ENCODE measurements around the gene TBC1D9B.

TBC1D9B gene

GRCh38 chr5:179870952-179871351, 36.7 kb downstream of the TBC1D9B start:
- POLR2A ChIA-PET = interaction anchor here (1.1 to 1.2 kb wide), 2 partner anchors 8 to 12 kb away, joined by 3 read pairs; partner anchors contain the start of gene MRNIP
- DNase-seq (ENCODE audit: extremely low spot score) = no peak
- CTCF ChIA-PET = no interaction called here
- TF ChIP-seq TARDBP (IDR thresholded peaks at IDR 0.05) = no peak
- no peak for TF ChIP-seq CTBP1 (IDR thresholded peaks at IDR 0.05; ENCODE audit: borderline replicate concordance)
- no peak for TF ChIP-seq SP1 (IDR thresholded peaks at IDR 0.05)
- no peak for TF ChIP-seq HDGF (IDR thresholded peaks at IDR 0.05; ENCODE audit: borderline replicate concordance)
- TF ChIP-seq SUZ12 (IDR thresholded peaks at IDR 0.05) = no peak
- TF ChIP-seq ZNF384 (IDR thresholded peaks at IDR 0.05) = no peak
- no peak for TF ChIP-seq FOXK2 (IDR thresholded peaks at IDR 0.05)
- no peak for TF ChIP-seq FOXM1 (IDR thresholded peaks at IDR 0.05; ENCODE audit: borderline replicate concordance)
- TF ChIP-seq BHLHE40 (IDR thresholded peaks at IDR 0.05; ENCODE audit: borderline replicate concordance) = no peak
- no peak for TF ChIP-seq ARNT (IDR thresholded peaks at IDR 0.05)
- TF ChIP-seq, protein P1, sequence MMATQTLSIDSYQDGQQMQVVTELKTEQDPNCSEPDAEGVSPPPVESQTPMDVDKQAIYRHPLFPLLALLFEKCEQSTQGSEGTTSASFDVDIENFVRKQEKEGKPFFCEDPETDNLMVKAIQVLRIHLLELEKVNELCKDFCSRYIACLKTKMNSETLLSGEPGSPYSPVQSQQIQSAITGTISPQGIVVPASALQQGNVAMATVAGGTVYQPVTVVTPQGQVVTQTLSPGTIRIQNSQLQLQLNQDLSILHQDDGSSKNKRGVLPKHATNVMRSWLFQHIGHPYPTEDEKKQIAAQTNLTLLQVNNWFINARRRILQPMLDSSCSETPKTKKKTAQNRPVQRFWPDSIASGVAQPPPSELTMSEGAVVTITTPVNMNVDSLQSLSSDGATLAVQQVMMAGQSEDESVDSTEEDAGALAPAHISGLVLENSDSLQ (IDR thresholded peaks at IDR 0.05) = no peak
- no peak for TF ChIP-seq NFRKB (IDR thresholded peaks at IDR 0.05)
- TF ChIP-seq FOXA1 (IDR thresholded peaks at IDR 0.05) = no peak
- no peak for TF ChIP-seq ELF4 (IDR thresholded peaks at IDR 0.05)
- no peak for TF ChIP-seq L3MBTL2 (conservative IDR thresholded peaks at IDR 0.05)
- no peak for TF ChIP-seq LEF1 (IDR thresholded peaks at IDR 0.05; ENCODE audit: borderline replicate concordance)

DNA sequence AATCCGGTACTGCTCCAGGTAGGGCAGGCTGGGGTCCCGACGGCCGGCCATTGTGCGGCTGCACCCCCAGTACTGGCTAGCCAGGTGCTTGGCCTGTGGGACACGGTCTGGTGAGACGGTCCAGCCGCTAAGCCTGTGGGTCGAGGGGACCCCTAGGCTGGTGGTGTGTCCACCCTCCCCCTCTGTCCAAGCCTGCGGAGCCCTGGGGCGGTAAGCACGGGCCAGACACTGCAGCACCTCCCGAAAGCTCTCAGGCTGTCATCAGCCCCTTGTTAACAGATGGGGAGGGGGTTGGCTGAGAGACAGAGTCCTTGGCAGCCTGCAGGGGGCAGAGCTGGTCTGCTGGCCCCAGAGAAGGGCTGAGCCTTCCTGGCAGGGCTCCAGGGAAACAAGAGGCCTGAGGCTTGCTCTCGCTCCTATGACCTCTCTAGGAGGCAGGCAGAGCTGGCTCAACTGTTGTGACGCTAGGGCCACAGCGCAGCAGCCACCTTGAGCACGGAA, 37.2 kb downstream of the TBC1D9B start:
- DNase-seq (ENCODE audit: extremely low spot score) = peak; percentile 73
- TF ChIP-seq BHLHE40 (IDR thresholded peaks at IDR 0.05; ENCODE audit: borderline replicate concordance) (no peak), HDGF (IDR thresholded peaks at IDR 0.05; ENCODE audit: borderline replicate concordance) (peak; percentile 56; the same call in 1 of the 2 replicates)
- ChIA-PET CTCF (no interaction called here), POLR2A (interaction anchor here (1.1 to 1.2 kb wide), 2 partner anchors 9 to 12 kb away, joined by 3 read pairs; partner anchors contain the start of gene MRNIP)

DNA sequence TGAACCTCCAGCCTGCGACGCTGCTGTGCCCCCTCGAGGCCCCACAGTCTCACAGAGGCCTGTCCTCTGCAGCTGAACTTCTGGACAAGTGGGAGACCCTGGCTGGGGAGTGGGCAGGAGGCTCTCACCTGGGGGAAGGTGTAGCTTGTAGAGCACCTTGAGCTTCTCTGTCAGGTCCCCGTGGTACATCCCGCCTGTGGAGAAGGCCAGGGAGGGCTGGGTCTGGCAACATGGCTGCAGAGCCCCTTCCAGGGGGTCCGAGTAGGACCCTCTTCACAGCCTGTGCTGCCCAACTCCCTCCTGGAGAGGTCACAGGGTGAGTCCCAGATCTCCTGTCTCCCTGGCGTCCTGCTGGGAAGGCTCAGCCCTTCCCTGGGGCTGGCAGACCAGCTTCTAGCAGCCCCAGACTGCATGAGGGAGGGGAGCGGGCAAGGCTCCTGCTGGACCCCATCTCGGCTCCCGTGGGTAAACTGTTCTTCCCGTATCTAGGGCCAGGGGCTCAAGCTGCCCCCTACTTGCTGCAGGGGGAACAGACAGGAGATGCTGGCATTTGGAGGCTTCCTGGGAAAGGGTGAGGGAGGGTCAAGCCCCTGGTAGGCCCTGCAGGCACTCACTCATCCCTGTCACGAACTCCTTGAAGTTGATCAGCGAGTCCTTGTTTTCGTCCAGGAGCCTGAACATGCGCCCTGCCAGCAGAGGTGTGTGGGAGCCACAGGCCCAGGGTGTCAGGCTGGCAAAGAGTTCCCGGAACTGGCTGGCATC, 37.9 kb downstream of the TBC1D9B start:
- TF ChIP-seq, protein P1 (IDR thresholded peaks at IDR 0.05) = no peak
- TF ChIP-seq ZNF384 (IDR thresholded peaks at IDR 0.05) = no peak
- no peak for TF ChIP-seq BHLHE40 (IDR thresholded peaks at IDR 0.05; ENCODE audit: borderline replicate concordance)
- no peak for TF ChIP-seq TARDBP (IDR thresholded peaks at IDR 0.05)
- TF ChIP-seq NFRKB (IDR thresholded peaks at IDR 0.05) = no peak
- TF ChIP-seq SUZ12 (IDR thresholded peaks at IDR 0.05) = no peak
- POLR2A ChIA-PET = interaction anchor here (0.6 to 1.2 kb wide), 3 partner anchors 10 to 48 kb away, joined by 3 to 4 read pairs (median 3); partner anchors contain the start of gene MRNIP
- CTCF ChIA-PET = no interaction called here
- DNase-seq (ENCODE audit: extremely low spot score) = no peak

DNA sequence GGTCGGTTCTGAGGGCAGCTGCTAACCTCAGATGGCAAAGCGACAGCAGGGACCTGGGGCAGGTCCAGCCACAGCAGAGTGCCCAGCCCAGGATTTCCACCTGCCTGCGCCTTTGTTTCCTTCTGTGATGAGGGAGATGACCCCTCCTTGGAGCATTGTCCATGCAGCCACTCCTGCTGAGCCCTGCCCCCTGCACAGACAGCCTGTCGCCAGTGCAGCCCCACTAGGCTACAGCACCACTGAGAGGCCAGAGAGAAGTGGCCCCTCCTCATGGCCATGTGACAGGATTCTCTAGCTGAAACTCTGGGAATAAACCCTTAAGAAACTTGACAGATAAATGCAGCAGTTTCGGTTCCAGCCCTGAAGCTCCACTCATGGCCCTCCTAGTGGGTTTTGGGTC, 38.6 kb downstream of the TBC1D9B start:
- TF ChIP-seq TARDBP (IDR thresholded peaks at IDR 0.05) = no peak
- no peak for TF ChIP-seq ZNF384 (IDR thresholded peaks at IDR 0.05)
- no peak for TF ChIP-seq SP1 (IDR thresholded peaks at IDR 0.05)
- no peak for DNase-seq (ENCODE audit: extremely low spot score)
- ChIA-PET POLR2A (interaction anchor here (0.6 kb wide), 1 partner anchor 47 kb away, joined by 4 read pairs; no protein-coding TSS in a partner anchor), CTCF (interaction anchor here (0.6 kb wide), 1 partner anchor 50 kb away, joined by 3 read pairs; no protein-coding TSS in a partner anchor)

DNA sequence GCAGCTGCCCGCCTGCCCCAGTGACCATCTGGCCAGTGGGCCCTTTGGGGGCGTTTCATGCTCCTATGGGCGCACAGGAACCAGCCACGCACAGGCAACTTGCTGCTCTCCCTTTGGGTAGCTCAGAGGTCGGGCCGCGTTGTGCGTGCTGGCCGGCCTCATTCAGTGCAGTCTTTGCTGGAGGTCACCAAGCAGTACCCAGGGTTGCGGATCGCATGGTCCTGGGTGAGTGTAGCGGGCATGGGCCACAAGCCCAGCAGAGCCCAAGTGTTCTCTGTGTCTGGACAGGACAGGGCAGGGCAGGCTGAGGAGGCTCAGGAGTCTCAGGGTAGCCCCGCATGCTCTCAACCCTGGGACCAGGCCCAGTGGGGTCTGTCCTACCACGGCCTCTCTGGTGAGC, 39.2 kb downstream of the TBC1D9B start:
- ChIA-PET CTCF (interaction anchor here (0.6 to 0.7 kb wide), 2 partner anchors 50 to 55 kb away, joined by 3 read pairs; no protein-coding TSS in a partner anchor), POLR2A (no interaction called here)
- no peak for TF ChIP-seq FOXK2 (IDR thresholded peaks at IDR 0.05)
- TF ChIP-seq TARDBP (IDR thresholded peaks at IDR 0.05) = no peak
- TF ChIP-seq HDGF (IDR thresholded peaks at IDR 0.05; ENCODE audit: borderline replicate concordance) = no peak
- TF ChIP-seq ZNF384 (IDR thresholded peaks at IDR 0.05) = no peak
- TF ChIP-seq, protein P1 (IDR thresholded peaks at IDR 0.05) = no peak
- no peak for TF ChIP-seq SP1 (IDR thresholded peaks at IDR 0.05)
- no peak for DNase-seq (ENCODE audit: extremely low spot score)

DNA sequence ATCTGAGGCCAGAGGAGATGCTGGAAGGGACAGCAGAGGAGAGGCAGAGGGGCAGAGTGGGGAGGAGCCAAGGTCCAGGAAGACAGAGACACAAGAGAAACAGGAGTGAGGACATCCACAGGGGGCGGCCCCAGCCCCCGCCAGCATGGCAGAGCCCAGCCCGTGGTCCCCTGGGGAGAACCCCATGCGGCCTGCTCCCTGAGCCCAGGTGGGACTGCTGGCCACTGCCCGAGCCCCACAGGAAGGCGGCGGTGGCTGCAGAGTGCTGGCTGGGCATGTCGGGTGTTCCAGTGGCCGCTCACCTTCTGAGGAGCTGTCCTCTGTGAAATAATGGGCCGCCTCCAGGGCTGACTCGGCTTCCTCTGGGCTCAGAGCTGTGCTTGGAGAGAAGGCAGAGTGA, 40.2 kb downstream of the TBC1D9B start:
- POLR2A ChIA-PET = no interaction called here
- CTCF ChIA-PET = no interaction called here
- no peak for DNase-seq (ENCODE audit: extremely low spot score)
- no peak for TF ChIP-seq LEF1 (IDR thresholded peaks at IDR 0.05; ENCODE audit: borderline replicate concordance)
- TF ChIP-seq SP1 (IDR thresholded peaks at IDR 0.05) = no peak
- no peak for TF ChIP-seq FOXK2 (IDR thresholded peaks at IDR 0.05)
- no peak for TF ChIP-seq BHLHE40 (IDR thresholded peaks at IDR 0.05; ENCODE audit: borderline replicate concordance)
- no peak for TF ChIP-seq NFRKB (IDR thresholded peaks at IDR 0.05)

GRCh38 chr5:179867079-179867465, 40.6 kb downstream of the TBC1D9B start:
- ChIA-PET POLR2A (no interaction called here), CTCF (no interaction called here)
- TF ChIP-seq L3MBTL2 (conservative IDR thresholded peaks at IDR 0.05) (no peak), FOXK2 (IDR thresholded peaks at IDR 0.05) (no peak)
- TF ChIP-seq, protein P1 (IDR thresholded peaks at IDR 0.05) = no peak
- DNase-seq (ENCODE audit: extremely low spot score) = no peak

All from HEK293T (cell line).